ENCODE results near the gene GPD1. TPM values are rescaled to one million over a fixed set of nuclear protein-coding genes. Genes with fewer than 3 reads are reported as not detected.

GPD1 gene
- total RNA-seq, 1 donor from 2014 or later: 39.9 TPM

GRCh38 chr12:50099302-50100008 lies 4.4 kb upstream of the GPD1 start:
- no peak for DNase-seq (ENCODE audit: low read depth)

DNA sequence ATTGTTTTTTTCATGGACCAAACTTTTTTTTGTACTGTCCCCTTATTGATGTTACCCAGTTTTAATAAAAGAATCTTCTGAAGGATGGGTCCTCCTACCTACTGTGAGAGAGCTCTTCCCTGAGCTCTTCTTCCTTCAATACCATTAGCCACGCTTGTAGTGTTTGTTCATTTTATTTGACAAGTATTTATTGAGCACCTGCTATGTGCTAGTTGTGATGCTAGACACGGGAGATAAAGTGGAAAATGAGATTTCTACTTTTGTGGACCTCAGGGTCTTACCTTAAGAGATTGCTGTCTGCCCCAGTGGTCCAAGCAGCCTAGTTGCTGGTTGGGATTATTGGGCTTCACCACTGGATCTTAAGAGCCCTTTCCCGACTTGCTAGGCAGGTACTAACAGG lies 3.2 kb upstream of the GPD1 start:
- no peak for DNase-seq (ENCODE audit: low read depth)

GRCh38 chr12:50101663-50102062 lies 2.1 kb upstream of the GPD1 start:
- peak; percentile 42 for DNase-seq (ENCODE audit: low read depth)

DNA sequence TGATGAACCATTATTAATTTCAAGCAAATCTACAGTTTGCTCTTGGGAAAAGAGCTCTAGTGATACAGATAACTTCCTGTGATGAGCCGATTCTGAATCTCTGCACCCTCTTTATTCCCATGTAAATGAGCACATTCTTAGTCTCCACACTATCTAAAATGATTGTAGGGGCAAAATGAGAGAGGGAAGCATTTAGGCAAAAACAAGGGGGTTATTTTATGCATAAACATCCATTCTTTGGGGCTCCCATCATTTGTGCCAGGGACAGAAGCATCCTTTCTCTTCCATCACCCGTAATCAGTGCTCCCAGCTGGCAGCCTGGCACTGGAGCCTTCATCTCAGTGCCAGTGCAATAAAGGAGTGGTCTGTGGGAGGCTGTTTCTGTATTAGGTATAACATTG lies 1.7 kb upstream of the GPD1 start:
- DNase-seq (ENCODE audit: low read depth): no peak

DNA sequence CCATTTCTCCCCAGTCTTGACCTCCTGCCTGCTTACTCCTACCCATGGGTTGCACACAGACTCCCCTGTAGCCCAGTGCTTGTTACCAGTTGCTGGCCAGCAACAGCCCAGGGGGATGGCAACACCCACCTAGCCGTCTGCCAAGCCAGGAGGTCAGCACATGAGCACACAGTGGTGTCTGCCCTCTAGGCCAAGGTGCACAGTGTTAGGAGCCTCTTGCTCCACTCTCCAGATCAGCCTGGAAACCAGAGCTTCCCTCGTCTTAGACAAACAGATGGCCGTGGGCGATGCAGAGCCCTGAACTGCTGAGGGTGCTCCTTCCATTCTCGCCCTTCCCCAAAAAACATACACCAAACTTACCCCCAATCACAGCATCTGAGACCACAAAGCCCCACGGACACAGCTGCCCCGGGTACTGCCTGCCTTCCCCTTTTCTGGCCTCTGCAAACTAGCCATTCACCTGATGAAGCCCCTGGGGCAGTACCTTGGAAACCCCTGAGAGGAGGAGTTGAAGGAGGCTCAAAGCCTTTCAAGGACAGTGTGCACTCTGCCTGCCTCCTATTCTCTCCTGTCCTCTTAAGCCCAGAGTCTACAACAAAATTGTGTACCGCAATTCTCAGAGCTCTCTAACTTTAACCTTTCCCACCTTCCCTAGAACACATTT lies 1.0 kb upstream of the GPD1 start:
- no peak for DNase-seq (ENCODE audit: low read depth)

GRCh38 chr12:50103351-50103750 lies 457 bp upstream of the GPD1 start:
- DNase-seq (ENCODE audit: low read depth): no peak

- peak; percentile 66 for DNase-seq (ENCODE audit: low read depth)
Measured at GRCh38 chr12:50104417-50105366, 884 bp downstream of the GPD1 start.

DNA sequence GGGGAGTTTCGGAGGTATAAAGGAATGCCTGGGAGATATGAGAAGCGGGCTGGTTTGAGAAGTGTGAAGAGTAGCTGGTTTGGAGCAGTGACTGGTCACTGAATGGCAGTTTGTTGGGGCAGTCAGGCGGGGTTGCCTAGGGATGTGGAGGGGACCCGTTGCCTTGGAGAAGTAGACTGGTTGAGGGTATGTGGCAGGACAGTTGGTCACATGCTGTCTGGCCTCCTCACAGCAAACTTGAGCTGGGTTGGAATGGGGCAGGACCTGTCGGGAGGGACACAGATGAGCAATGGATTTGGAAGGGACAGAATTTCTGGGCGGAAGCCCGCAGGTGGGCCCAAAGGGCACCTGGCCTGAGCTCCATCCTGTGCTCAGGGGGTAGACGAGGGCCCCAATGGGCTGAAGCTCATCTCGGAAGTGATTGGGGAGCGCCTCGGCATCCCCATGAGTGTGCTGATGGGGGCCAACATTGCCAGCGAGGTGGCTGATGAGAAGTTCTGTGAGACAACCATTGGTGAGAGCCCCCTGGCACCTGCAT lies 2.2 kb downstream of the GPD1 start:
- DNase-seq (ENCODE audit: low read depth): no peak

- DNase-seq (ENCODE audit: low read depth): no peak
Measured at GRCh38 chr12:50106907-50107306, 3.1 kb downstream of the GPD1 start.

GRCh38 chr12:50107416-50108268 lies 3.8 kb downstream of the GPD1 start:
- no peak for DNase-seq (ENCODE audit: low read depth)

DNA sequence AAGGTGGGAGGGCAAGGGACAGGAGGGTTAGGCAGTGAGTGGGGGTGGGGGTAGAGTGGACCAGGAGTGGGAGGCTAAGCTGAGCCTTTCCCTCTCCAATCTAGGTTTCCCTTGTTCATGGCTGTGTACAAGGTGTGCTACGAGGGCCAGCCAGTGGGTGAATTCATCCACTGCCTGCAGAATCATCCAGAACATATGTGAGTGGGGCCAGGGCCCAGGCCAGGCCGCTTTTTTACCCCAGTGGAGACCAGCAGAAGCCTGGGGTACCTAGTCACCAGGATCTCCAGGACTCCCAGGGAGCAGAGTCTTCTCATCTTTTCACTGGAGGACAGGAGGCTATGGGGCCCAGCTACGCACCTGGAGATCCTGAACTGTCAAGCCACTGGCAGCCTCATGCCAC lies 5.5 kb downstream of the GPD1 start:
- no peak for DNase-seq (ENCODE audit: low read depth)

- peak; percentile 76 for DNase-seq (ENCODE audit: low read depth)
Measured at GRCh38 chr12:50110127-50110761, 6.4 kb downstream of the GPD1 start.

DNA sequence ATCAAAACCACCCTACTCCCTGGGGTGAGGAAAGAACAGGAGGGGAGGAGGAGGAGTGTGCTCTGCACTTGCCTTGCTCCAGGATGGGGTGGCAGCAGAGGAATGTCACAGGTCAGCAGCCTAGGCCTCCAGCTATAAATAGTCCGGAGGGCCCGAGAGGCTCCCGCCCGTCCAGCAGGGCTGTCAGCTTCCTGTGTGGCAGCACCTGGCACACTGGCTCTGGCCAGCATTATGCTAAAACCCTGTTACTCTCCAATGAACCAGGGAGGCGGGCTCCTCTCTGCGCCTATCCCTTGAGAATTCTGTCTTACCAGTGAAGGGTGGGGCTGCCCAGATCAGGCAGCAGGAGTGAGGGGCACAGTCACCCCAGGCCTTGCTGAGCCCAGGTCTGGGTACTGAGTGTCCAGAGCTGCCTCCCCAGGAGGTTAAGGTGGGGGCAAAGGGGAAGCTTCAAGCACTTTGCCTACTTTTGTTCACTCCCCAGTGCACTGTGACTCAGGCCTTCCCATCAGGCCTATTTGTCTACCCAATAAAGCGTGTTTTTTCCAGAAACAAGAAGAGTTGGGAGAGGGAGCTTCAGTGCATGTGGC lies 7.0 kb downstream of the GPD1 start:
- DNase-seq (ENCODE audit: low read depth): peak; percentile 93

DNA sequence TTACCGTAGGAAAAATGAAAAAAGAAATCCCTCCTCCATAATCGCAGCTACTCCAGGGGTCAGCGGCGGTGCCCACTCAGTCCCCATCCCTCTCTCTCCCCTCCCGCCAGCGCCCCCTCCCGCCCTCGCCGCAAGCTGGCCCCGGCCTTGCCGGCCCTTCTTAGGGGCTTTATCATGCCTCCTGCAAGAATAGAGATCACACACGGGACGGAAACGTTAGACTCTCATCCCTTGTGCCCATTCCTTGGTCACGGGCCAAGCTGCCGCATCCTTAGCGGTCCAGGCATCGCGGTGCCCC lies 7.5 kb downstream of the GPD1 start:
- no peak for DNase-seq (ENCODE audit: low read depth)

DNA sequence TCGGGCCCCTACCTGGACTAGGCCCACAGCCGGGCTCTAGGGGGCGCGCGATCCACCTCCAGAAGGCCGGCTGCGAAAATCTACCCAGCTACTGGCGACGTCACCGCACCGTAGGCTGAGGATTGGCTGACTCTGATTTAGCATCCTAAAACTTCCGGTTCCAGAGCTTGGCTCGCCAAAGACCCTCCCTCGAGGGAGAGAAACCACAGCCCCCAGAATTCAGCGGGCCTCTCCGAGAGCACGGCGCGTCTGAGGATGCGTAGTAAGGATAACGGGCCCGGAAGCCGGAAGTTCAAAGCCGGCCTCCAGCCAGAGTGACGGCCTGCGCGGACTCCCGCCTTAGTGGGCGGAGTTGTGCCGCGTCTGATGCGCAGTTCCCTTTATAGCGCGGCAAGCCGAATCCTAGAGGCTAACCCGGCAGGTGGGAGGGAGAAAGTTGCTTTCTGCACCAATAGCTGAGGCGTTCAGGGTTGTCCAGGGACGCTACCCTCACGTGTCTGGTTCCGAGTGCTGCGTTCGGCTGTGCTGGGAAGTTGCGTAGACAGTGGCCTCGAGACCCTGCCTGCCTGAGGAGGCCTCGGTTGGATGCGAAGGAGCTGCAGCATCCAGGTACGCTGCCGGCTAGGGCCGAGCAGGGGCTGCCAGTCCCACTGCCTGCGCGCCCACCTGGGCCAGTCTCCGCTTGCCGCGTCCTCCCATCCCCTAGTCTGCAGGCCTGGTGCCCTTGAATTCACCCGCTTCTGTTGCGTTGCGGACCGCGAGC lies 8.1 kb downstream of the GPD1 start, which contains the start of gene COX14:
COX14 (plus strand) TSS at position 544 of the 763 bp plus-strand sequence. CDS start 7,808 bp downstream, outside the sequence.
- peak; percentile 100 for DNase-seq (ENCODE audit: low read depth)

DNA sequence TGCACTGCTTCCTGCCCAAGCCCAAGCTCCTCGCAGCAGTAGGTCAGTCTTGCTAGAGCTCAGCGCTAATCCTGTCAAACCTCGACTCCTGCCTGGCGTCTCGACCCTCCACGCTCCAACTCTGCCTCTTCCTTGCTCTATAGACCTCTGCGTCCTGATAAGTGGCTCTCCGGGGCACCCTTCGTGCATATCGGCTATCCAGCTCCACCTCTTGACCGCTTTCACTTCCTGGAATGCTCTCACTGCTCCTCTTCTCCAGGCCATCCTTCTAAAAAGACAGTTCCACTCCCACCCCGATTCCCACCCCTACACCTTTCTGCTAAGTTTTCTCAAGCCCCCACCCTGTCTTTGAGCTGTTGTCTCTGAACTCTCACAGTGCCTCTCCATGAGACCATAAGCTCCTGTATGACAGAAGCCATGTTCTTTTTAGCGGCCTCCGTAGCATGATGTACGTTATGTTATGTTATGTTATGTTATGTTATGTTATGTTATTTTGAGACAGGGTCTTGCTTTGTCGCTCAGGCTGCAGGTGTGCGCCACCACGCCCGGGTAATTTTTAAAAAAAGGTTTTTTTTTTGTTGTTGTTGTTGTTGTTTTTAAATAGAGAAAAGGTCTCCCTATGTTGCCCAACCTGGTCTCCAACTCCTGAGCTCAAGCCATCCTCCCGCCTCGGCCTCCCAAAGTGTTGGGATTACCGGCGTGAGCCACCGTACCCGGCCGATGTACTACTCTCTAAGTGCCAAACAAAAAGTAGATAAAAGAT lies 8.8 kb downstream of the GPD1 start:
- DNase-seq (ENCODE audit: low read depth): no peak

- DNase-seq (ENCODE audit: low read depth): no peak
Measured at GRCh38 chr12:50117057-50117622, 13.3 kb downstream of the GPD1 start.

- no peak for DNase-seq (ENCODE audit: low read depth)
Measured at GRCh38 chr12:50119387-50119786, 15.6 kb downstream of the GPD1 start.

All from myocyte (in vitro differentiated cells).